NCI-H446 (cell line): ENCODE data around the gene SGIP1.
"Not testable (repeated sequence)": the region's sequence is repeated elsewhere in the genome, so short reads cannot be mapped to it uniquely, and the experiment has no call there.

Experiments
- DNase-seq, 2 experiments: peaks; one replicate each; lab custom pipeline; 2025; lab: John Stamatoyannopoulos, UW

Gene SGIP1

DNA sequence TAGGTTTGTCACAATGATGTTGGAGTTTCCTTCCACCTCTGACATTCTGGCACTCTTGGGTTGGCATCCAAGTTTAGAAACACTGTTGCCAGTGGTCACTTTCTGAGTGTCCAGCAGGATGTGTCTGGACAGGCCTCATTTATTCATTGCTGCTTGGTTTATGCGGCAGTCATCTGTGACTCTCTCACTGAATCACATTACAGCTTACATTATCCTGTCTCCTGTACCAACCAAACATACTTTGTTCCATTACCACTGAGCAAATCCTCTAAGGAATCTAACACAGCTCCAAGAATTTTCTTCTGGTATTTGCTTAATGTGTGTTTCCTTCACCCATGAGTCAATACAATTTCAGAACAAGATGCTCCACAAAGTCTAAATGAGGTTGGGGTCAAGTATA, 19.9 kb downstream of the SGIP1 start:
- no peak for DNase-seq

DNA sequence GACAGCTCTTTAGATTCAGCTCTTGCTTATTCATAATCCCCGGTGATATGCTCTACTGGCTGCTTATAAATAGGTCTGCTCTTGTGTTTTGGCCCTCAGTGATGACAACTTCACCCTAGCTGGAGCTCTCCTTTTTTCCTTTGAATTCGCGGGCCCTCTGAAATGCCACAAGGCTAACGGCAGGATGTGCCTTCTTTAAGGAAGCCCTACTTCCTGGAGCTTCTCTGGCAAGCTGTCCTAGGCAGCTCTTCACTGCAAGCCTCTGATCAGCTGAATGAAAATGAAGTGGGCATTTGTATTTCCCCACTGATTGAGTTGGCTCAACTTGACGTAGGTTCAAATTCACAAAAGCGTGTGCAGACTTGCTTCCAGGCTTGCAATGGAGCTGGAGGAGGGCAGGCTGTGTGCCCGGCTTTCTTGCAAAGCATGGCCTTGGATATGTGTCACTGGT, 22.2 kb downstream of the SGIP1 start:
- peak; percentile 83 to 85 for DNase-seq

GRCh38 chr1:66557157-66557556, 23.2 kb downstream of the SGIP1 start:
- DNase-seq, result no peak

DNA sequence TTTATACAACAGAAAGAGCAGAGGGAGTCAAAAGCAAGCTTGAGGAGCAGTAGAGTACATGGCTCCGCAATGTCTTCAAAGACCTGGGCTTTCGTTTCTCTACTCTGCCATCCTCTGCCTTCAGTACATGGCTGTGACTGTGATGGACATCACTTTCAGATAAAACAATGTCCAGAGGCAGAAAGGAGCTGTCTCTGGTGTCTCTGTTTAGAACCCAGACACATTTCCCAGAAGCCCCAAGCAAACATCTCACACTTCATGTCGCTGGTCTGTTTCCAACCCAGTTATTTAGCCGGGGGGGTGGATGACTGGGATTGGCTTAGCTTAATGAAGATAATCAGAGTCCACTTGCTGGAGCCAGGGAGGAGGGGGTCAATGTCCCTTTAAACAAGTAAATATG, 25.6 kb downstream of the SGIP1 start:
- no peak for DNase-seq

GRCh38 chr1:66562561-66562960, 28.6 kb downstream of the SGIP1 start:
- no peak for DNase-seq

DNA sequence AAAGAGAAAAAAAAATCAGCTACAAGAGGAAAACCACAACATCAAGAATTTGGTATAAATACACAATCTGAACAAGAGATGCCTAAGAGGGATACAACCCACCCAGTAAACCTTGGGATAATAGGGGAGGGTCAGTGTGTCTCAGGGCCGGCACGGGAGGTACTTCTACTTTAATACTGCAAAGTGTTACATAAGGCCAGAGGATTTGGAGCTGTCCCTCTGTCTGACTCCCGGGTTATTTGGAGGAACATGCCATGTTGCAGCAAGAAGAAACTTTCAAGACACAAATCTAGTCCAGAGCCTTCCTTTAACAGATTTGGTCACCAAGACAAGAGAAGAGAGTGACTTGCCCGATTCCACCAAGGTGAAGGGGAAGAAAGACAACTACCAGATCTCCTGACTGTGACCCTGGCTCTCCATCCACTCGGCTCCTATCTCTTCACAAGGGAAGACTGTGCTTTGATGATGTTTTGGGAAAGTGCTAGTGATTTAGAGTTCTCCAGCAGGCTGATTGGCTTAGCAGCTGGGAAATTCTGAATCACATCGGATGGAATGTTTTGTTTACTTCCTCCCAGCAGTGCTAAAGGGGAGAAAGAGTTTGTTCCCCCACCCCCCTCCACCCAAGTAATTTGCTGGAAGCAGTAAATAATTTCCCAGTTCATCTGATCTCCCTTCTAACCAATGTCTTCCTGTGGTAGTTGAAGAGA, 29.3 kb downstream of the SGIP1 start:
- no peak for DNase-seq

DNA sequence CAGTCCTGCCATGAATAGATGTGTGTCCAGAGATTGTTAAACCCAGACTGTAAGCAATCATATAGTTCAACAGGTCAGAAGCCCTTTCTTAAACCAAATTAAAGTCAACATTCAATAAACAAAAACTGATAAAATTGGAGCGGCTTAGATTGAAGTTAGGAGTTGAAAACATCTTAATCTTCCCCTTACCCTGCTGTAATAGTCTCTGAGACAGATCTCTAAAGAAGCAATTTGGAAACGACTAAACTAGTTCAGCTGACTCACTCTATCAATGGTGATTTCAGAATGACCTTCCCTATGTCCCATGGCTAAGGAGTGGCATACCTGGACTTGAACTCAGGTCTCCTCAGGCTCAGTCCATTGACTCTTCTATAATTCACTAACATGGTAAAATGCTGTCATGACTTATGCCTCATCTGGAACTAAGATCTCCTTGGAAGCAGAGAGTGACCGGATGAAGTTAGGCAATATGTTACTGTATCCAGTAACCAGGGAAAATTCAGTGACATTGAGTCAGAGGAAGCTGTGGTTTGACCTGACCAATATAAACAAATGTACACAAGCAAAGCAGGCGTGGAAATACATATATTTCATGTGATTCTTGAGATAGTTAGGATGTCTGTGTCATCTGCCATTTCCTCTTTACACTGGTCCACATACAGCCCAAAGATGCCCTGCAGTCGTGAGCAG, 30.1 kb downstream of the SGIP1 start:
- DNase-seq, result no peak

DNA sequence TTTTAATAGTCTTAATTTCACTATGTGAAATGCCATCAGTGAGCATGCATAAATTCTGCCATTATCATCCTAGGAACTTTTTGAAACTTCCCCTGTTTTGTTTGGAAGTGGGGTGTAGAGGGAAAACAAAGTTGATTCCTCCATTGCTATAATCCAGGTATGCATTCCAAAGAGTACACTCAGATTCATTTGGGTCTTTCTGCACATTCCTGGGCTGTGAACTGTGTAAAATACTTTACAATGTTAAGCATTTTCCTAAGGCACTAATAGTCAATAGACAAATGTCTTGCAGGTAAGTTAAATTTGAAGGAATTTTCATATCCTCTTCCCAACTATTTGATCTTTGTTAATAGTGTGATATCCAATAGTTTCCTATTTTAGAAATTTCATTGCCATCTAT, 36.2 kb downstream of the SGIP1 start:
- no peak for DNase-seq

GRCh38 chr1:66571789-66572188, 37.8 kb downstream of the SGIP1 start:
- DNase-seq, result no peak

- DNase-seq, result no peak
Observed at GRCh38 chr1:66575739-66576138, 41.8 kb downstream of the SGIP1 start.

DNA sequence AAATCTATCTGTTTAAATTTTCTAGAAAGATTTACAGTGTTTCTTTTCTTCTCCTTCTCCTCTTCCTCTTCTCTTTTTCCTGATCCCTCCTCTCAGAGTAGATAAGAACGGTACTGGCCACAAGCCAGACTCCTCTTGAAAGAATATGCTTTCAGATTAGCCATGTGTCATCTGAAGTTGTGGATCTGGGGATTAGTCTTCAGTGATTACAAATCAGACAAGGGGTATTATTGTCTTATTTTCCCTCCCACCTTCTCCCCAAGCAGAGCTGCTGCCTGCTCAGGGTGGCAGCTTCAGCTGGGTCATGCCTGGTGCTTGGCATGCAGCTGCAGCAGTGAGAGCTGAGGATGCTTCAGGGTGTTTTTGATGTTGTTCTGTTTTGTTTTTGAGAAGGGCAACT, 42.7 kb downstream of the SGIP1 start:
- DNase-seq, result no peak

- no peak for DNase-seq
Observed at GRCh38 chr1:66578841-66579240, 44.9 kb downstream of the SGIP1 start.

- no peak for DNase-seq
Observed at GRCh38 chr1:66580081-66580480, 46.1 kb downstream of the SGIP1 start.

DNA sequence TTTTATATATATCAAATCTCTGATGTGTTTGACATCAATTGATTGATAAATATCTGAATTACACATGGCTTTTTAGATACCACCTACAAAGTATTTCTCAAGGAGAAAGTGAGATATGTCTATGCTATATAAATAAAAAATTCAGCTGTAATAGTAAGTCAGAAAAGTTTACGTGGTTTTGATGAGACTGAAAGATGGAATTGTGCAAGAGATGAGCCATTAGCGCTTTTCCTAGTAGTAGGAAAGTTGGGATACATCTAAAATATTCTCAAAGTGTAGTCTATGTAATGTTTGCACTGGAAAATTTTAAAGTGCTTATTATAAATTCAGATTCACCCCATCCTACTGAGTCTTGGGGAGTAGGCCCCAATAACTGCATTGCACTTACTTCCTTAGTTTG, 49.1 kb downstream of the SGIP1 start:
- DNase-seq, result no peak

GRCh38 chr1:66585002-66585401, 51.0 kb downstream of the SGIP1 start:
- DNase-seq, result no peak

GRCh38 chr1:66589326-66589725, 55.4 kb downstream of the SGIP1 start:
- no peak for DNase-seq

GRCh38 chr1:66592106-66592507, 58.2 kb downstream of the SGIP1 start:
- DNase-seq, result not testable (repeated sequence)

- no peak for DNase-seq
Observed at GRCh38 chr1:66596191-66596590, 62.2 kb downstream of the SGIP1 start.

- no peak for DNase-seq
Observed at GRCh38 chr1:66597500-66597899, 63.5 kb downstream of the SGIP1 start.

DNA sequence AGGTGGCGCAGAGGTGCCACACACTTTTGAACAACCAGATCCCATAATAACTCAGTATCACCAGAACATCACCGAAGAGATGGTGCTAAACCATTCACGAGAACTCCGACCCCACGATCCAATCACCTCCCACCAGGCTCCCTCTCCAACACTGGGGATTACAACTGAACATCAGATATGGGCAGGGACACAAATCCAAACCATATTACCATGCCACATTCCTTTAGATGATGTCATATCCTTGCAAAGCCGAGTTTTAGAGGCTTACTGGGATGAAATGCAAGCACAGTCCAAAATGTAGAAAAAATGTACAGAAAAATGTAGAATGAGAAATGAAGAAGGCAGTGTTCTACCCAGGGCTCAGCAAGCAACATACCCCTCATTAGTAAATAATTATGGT, 64.7 kb downstream of the SGIP1 start:
- DNase-seq, result no peak

DNA sequence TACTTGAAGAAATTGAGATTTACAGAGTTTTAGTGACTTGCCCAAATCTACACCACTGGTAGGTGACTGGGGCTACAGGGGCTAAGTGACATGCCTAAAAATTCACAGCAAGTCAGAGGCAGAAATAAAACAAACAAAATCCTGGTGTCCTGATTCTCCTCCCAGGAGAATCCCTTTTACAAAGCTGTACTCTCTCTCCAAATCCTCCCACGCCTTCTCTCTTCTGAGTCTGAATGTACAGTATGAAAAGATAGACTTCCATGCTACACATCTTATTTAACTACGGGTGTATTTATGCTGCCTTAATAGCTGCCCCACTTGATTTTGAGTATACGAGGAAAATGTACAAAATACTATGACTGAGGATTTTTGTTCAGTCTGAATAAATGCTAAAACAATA, 65.4 kb downstream of the SGIP1 start:
- DNase-seq, result no peak

- DNase-seq, result no peak
Observed at GRCh38 chr1:66599899-66600737, 66.2 kb downstream of the SGIP1 start.
